Immature natural killer cell (primary cell): ENCODE measurements around the gene KLC3. TPM values are rescaled to one million over a fixed set of nuclear protein-coding genes. Genes with fewer than 3 reads are reported as not detected.
"Not testable (repeated sequence)": the region's sequence is repeated elsewhere in the genome, so short reads cannot be mapped to it uniquely, and the experiment has no call there.

Source experiments
- DNase-seq, 3 donors: peaks; one replicate each; pipeline ENCODE4 v3.0.0; 2022; ENCODE audit warnings: mixed read lengths in 1 of 3
- H3K27ac Mint-ChIP-seq, 6 donors: one replicate each; pipeline ENCODE4 v1.8.0; 2020; ENCODE audit warnings: mixed read lengths in 6 of 6, mild to moderate bottlenecking in 5 of 6, inconsistent platforms in 4 of 6, moderate library complexity in 3 of 6
- H3K27me3 Mint-ChIP-seq, 3 donors: one replicate each; pipeline ENCODE4 v1.8.0; 2020 to 2021; ENCODE audit warnings: low read depth in 3 of 3, mild to moderate bottlenecking in 3 of 3, mixed read lengths in 3 of 3, moderate library complexity in 3 of 3, inconsistent platforms in 1 of 3
- H3K36me3 Mint-ChIP-seq, 3 donors: one replicate each; pipeline ENCODE4 v1.8.0; 2020; ENCODE audit warnings: mixed read lengths in 3 of 3, inconsistent platforms in 2 of 3, mild to moderate bottlenecking in 2 of 3
- H3K4me1 Mint-ChIP-seq, 2 donors: one replicate each; pipeline ENCODE4 v1.8.0; 2020; ENCODE audit warnings: inconsistent platforms in 2 of 2, mild to moderate bottlenecking in 2 of 2, mixed read lengths in 2 of 2, moderate library complexity in 1 of 2
- H3K4me3 Mint-ChIP-seq, 5 donors: one replicate each; pipeline ENCODE4 v1.8.0; 2020; ENCODE audit warnings: mild to moderate bottlenecking in 5 of 5, mixed read lengths in 5 of 5, inconsistent platforms in 3 of 5, moderate library complexity in 3 of 5
- H3K9me3 Mint-ChIP-seq, 6 donors: one replicate each; pipeline ENCODE4 v1.8.0; 2020; ENCODE audit warnings: mild to moderate bottlenecking in 6 of 6, mixed read lengths in 6 of 6, inconsistent platforms in 4 of 6, moderate library complexity in 3 of 6
- polyA plus RNA-seq, 3 donors: library from polyadenylated mRNA; unstranded; fragments of 300-500 nt; fragmentation: Illumina TruSeq; gene quantifications; one replicate each; pipeline ENCODE4 v1.2.3, GENCODE V29; 2021

KLC3 gene
- polyA plus RNA-seq, 3 donors from 2014 or later, result not detected

DNA sequence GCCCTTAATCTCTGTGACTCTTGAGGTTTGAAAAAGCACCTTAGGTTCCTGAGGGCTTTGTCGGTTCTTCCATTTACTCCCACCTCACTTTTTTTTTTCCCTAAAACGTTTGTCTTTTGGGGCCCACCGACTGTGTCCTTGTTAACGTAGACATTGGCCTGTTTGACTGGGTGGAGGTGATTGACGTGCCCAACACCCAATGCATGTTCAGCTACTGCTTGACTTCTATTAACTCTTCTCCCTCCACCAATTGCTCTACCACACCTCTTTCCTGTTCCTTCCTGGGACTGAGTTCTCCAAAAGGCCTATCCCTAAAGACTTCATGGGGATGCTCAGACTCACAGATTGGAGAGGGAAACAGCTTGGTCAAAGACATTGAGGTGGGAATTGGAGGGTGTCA is 35.1 kb upstream of the KLC3 start:
- no peak overlapping the region for H3K4me3 Mint-ChIP-seq
- H3K27ac Mint-ChIP-seq, result peak overlapping the region in 1 of 6 donors; percentile 1
- peaks cover 0 to 2% (median 0%) of the 10 kb centered on the region in 3 donors for H3K27me3 Mint-ChIP-seq
- H3K4me1 Mint-ChIP-seq, result no peaks in the 10 kb centered on the region
- H3K9me3 Mint-ChIP-seq, result no peaks in the 10 kb centered on the region
- peaks cover 0 to 10% (median 10%) of the 10 kb centered on the region in 3 donors for H3K36me3 Mint-ChIP-seq
- no peak for DNase-seq

DNA sequence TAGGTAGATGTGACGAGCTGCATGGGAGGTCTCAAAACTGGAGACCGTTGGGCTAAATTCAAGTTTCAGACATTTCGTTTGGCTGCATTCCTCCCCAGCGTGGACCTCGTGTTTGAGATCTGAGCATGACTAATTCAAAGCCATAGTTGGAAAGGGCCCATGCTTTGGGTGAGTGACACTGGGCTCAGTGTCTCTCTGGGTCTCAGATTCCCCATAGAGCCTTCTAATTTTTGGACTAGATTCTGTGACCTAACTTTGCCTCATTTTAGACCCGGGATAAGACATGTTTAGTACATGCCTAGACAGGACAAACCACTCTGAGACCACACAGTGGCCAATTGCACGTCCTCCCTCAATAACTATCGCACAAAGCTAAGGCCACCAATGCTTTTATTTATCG is 34.5 kb upstream of the KLC3 start:
- Mint-ChIP-seq H3K4me1 (no peaks in the 10 kb centered on the region), H3K36me3 (peaks cover 0 to 10% (median 5%) of the 10 kb centered on the region in 3 donors), H3K27ac (no peak overlapping the region), H3K4me3 (no peak overlapping the region), H3K27me3 (peaks cover 0 to 2% (median 0%) of the 10 kb centered on the region in 3 donors), H3K9me3 (no peaks in the 10 kb centered on the region)
- DNase-seq, result no peak

DNA sequence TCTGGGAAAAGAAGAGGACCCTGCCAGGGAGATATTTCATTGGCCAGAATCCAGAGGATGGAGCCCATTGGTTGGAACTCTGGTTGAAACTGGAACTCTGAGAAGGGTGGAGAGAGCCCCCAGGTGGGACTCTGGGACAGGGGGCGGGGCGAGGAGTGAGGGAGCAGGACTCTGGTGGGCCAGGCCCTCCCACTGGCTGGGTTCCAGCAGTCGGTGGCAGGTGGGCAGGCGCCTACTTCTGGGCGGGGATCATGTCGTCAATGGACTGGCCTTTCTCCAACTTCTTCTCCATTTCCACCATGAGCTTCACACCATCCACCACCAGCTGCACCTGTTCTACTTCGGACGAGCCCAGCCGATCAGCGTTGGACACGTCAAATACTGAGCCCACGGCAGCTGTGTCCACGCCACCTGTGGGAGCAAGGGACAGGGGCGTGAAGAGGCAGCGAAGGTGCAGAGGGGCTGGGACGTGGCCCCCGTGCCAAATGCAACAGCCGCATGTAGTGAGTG is 34.0 kb upstream of the KLC3 start:
- Mint-ChIP-seq H3K36me3 (peaks cover 0 to 10% (median 5%) of the 10 kb centered on the region in 3 donors), H3K4me1 (no peaks in the 10 kb centered on the region), H3K27ac (no peak overlapping the region), H3K27me3 (peaks cover 0 to 2% (median 0%) of the 10 kb centered on the region in 3 donors), H3K9me3 (no peaks in the 10 kb centered on the region), H3K4me3 (no peak overlapping the region)
- DNase-seq, result no peak

DNA sequence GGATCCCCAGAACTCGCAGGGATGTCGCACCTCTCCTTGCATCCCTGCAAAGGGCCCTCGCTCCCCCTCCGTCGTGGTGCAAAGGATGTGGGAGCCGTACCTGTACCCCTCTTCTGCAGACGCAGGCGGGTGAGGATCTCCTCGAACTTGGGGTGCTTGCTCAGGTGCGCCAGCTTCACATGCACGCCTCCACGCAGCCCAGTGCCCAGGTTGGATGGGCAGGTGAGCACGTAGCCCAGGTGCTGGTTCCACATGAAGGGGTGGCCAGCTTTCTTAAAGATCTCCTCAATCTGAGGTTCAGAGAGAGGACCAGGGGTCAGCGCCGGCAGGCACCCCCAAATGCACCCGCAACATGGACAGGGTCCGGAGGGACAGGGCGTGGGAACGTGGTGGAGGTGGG is 33.2 kb upstream of the KLC3 start:
- Mint-ChIP-seq H3K9me3 (no peaks in the 10 kb centered on the region), H3K36me3 (peaks cover 0 to 7% (median 5%) of the 10 kb centered on the region in 3 donors)
- no peak for DNase-seq

DNA sequence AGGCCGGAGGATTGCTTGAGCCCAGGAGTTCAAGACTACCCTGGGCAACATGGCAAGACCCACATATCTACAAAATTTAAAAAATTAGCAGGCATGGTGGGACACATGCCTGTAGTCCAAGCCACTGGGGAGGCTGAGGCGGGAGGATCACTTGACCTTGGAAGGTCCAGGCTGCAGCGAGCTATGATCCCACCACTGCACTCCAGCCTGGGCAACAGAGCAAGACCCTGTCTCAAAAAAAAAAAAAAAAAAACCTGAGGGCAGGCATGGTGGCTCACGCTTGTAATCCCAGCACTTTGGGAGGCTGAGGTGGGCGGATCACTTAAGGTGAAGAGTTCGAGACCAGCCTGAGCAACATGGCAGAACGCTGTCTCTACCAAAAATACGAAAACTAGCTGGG is 31.2 kb upstream of the KLC3 start:
- DNase-seq, H3K27ac Mint-ChIP-seq, H3K9me3 Mint-ChIP-seq, H3K4me3 Mint-ChIP-seq, H3K4me1 Mint-ChIP-seq, H3K36me3 Mint-ChIP-seq, H3K27me3 Mint-ChIP-seq: not testable (repeated sequence)

More for the DNA sequence above, 33.2 kb upstream of the KLC3 start:
- H3K27ac Mint-ChIP-seq, result no peak overlapping the region
- no peaks in the 10 kb centered on the region for H3K4me1 Mint-ChIP-seq
- peaks cover 0 to 2% (median 0%) of the 10 kb centered on the region in 3 donors for H3K27me3 Mint-ChIP-seq
- H3K4me3 Mint-ChIP-seq, result no peak overlapping the region

DNA sequence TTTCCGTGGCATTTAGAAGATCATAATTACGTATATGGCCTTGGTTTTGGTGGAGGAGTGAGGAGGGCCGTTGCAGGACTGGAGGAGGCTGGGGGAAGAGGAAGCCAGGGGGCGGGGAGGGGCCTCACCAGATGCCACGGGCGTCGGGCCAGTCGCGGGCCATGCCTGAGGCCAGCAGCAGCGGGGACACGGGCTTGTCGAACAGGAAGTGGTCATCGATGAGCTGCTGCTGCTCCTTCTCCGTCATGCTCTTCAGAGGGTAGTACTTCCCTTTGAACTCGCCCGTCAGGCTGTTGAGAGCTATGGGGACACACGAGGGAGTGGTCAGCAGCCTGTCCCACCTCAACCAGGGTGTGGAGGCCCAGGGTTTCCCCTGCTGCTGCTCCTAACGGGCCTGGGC is 28.9 kb upstream of the KLC3 start:
- Mint-ChIP-seq H3K36me3 (no peaks in the 10 kb centered on the region), H3K9me3 (no peaks in the 10 kb centered on the region), H3K4me1 (no peaks in the 10 kb centered on the region), H3K4me3 (no peak overlapping the region), H3K27me3 (peaks cover 0 to 2% (median 1%) of the 10 kb centered on the region in 3 donors), H3K27ac (no peak overlapping the region)
- DNase-seq, result no peak

DNA sequence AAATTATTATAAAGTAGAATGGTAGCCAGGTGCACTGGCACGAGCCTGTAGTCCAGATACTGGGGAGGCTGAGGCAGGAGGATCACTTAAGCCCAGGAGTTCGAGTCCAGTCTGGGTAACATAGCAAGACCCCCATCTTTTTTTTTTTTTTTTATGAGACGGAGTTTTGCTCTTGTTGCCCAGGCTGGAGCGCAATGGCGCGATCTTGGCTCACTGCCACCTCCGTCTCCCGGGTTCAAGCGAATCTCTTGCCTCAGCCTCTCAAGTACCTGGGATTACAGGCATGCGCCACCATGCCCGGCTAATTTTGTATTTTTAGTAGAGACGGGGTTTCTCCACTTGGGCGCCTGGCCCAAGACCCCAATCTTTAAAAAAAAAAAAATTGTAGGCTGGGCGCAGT is 28.3 kb upstream of the KLC3 start:
- H3K9me3 Mint-ChIP-seq, DNase-seq, H3K36me3 Mint-ChIP-seq, H3K27ac Mint-ChIP-seq, H3K4me1 Mint-ChIP-seq, H3K27me3 Mint-ChIP-seq, H3K4me3 Mint-ChIP-seq: not testable (repeated sequence)

DNA sequence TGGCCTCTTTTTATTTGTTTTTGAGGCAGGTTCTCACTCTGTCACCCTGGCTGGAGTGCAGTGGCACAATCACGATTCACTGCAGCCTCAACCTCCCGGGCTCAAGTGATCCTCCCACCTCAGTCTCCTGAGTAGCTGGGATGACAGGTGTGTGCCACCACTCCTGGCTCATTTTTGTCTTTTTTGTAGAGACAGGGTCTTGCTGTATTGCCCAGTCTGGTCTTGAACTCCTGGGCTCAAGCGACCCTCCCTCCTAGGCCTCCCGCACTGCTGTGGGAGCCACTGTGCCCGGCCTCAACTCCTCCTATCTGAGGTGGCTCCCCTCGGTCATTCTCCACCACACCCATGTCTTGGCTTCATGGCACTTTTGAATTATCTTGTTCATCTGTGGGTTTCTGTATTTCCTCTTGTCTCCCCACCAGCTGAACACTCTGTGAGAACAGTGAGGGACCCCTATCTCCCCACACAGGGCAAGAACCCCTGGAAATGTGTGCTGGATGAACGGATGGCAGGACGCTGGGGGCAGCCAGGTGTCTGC is 25.8 kb upstream of the KLC3 start:
- Mint-ChIP-seq H3K9me3 (no peaks in the 10 kb centered on the region), H3K27me3 (peaks cover 2 to 8% (median 4%) of the 10 kb centered on the region in 3 donors), H3K4me3 (no peak overlapping the region), H3K36me3 (no peaks in the 10 kb centered on the region), H3K27ac (no peak overlapping the region), H3K4me1 (no peaks in the 10 kb centered on the region)
- no peak for DNase-seq

DNA sequence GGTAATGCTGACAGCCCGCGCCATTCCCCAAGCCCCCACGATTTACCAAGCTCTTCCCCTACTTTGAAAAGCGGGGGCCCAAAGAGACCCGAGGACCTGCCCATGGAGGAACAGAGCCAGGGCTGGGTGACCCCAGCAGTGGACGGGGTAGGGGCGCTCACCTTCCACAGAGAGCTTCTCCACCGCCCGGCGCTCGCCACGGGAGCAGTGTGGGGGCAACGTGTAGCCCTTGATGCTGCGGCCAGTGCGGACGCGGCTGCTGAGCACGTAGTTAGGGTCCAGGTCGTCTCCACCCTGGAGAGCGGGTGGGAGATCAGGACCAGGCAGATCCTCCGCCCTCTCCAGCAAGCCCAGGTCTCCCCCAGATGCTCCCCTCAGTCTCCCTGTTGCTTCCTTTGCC is 25.2 kb upstream of the KLC3 start:
- H3K27me3 Mint-ChIP-seq, result peaks cover 2 to 8% (median 4%) of the 10 kb centered on the region in 3 donors
- no peaks in the 10 kb centered on the region for H3K9me3 Mint-ChIP-seq
- H3K36me3 Mint-ChIP-seq, result no peaks in the 10 kb centered on the region
- no peak overlapping the region for H3K4me3 Mint-ChIP-seq
- no peaks in the 10 kb centered on the region for H3K4me1 Mint-ChIP-seq
- DNase-seq, result no peak
- no peak overlapping the region for H3K27ac Mint-ChIP-seq

DNA sequence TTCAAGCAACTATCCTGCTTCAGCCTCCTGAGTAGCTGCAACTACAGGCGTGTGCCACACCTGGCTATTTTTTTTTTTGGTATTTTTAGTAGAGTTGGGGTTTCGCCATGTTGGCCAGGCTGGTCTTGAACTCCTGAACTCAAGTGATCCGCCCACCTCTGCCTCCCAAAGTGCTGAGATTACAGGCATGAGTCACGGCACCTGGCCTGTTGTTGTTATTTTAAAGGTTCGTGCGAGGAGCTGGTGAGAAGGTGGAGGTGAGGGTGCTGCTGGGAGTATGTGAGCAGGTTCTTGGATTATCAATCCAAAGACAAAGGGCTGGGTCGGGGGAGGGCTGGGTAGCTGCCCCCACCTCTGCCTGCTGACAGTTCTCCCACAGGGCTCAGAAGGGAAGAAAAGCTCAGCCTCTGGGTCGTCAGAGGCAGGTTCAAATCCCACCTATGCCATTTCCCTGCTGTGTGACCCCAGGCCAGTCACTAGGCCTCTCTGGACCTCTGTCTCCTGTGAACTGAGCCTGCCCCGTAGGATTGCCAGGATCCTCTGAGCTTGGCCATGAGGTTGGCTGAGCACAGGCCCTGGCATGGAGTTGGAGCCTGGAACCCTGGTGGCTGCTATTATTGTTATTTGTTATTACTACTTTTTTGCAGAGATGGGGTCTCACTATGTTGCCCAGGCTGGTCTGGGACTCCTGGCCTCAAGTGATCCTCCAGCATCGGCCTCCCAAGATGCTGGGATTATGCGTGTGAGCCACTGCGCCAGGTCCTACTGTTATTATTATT is 19.4 kb upstream of the KLC3 start:
- H3K27me3 Mint-ChIP-seq, result peaks cover 4 to 11% (median 6%) of the 10 kb centered on the region in 3 donors
- H3K36me3 Mint-ChIP-seq, result no peaks in the 10 kb centered on the region
- no peak for DNase-seq
- H3K9me3 Mint-ChIP-seq, result no peaks in the 10 kb centered on the region
- H3K4me3 Mint-ChIP-seq, result no peak overlapping the region
- no peaks in the 10 kb centered on the region for H3K4me1 Mint-ChIP-seq
- H3K27ac Mint-ChIP-seq, result no peak overlapping the region

DNA sequence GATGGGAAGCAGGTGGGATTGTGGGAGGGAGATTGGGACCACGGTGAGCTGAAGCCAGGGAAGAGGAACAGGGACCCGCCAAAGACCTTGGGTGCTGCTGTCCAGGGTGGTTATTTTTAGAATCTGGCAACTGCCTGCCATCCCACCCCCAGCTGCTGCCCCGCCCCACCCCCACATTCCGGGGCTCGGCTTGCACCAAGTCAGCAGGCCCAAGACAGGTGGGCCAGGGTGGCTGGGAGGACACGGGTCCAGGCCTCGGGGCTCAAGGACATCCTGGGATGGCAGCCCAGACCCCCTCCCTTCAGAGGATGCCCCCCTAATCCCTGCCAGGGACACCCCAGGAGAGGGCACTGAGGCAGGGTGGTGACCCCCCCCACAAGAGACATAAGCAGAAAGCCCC is 18.7 kb upstream of the KLC3 start:
- H3K9me3 Mint-ChIP-seq, result no peaks in the 10 kb centered on the region
- H3K27me3 Mint-ChIP-seq, result peaks cover 4 to 11% (median 4%) of the 10 kb centered on the region in 3 donors
- no peak for DNase-seq

DNA sequence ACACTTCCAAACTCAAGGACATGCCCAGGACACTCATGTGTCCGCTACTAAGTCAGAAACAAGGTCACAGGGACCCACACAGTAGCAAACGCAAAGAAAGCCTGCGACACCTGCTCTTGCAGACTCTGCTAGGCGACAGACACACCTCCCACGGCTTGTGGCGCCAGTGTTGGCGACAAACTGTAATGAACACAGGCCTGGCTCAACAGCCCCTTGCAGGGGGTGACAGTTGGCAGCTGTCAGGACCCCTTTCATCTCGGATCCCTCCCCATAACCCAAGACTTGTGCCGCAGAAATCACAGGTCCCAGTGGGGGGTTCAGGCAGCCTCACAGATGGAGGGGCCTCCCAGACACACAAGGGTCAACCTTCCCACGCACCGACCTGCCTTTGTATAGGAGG is 18.2 kb upstream of the KLC3 start:
- Mint-ChIP-seq H3K27ac (no peak overlapping the region), H3K9me3 (no peaks in the 10 kb centered on the region), H3K36me3 (no peaks in the 10 kb centered on the region), H3K4me1 (no peaks in the 10 kb centered on the region), H3K4me3 (no peak overlapping the region), H3K27me3 (peaks cover 4 to 9% (median 4%) of the 10 kb centered on the region in 3 donors)
- DNase-seq, result no peak

More for the DNA sequence above, 18.7 kb upstream of the KLC3 start:
- no peaks in the 10 kb centered on the region for H3K4me1 Mint-ChIP-seq
- no peak overlapping the region for H3K27ac Mint-ChIP-seq
- H3K4me3 Mint-ChIP-seq, result no peak overlapping the region
- H3K36me3 Mint-ChIP-seq, result no peaks in the 10 kb centered on the region

DNA sequence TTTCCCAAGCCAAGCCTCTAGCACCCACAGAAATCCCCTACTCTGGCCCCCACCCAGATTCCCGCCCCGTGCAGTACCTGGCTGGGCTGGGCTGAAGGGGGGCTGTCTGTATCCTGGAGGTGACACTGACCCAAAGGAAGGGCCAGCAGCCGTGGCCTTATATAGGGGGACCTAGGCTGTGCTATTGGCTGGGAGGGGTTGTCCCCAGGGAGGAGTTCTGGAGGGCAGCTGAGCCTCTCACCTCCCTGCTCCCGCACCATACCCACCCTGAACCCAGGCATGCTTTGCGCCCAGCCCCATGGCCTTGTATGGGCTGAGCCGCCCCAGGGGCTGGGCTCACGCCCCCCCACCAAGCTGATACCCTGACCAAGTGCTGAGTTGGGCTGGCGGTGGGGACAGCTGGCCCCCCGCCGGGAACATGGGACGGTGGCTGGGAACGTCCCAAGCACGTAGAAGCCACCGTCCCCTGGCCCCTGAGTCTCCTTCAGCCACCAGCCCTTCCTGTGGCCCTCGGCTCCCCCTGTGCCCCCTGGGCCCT is 17.7 kb upstream of the KLC3 start, which contains the start of gene CKM:
TSS of gene CKM (minus strand) at position 132 of the 538 bp plus-strand sequence. CDS start 3,162 bp downstream, outside the sequence.
- no peak for DNase-seq
- H3K4me3 Mint-ChIP-seq, result no peak within 1 kb of the TSS
- H3K4me1 Mint-ChIP-seq, result no peaks in the 10 kb centered on the region
- no peaks in the 10 kb centered on the region for H3K9me3 Mint-ChIP-seq
- no peak within 1 kb of the TSS for H3K27ac Mint-ChIP-seq
- peaks cover 4 to 9% (median 4%) of the 10 kb centered on the region in 3 donors for H3K27me3 Mint-ChIP-seq
- no peaks in the 10 kb centered on the region for H3K36me3 Mint-ChIP-seq

DNA sequence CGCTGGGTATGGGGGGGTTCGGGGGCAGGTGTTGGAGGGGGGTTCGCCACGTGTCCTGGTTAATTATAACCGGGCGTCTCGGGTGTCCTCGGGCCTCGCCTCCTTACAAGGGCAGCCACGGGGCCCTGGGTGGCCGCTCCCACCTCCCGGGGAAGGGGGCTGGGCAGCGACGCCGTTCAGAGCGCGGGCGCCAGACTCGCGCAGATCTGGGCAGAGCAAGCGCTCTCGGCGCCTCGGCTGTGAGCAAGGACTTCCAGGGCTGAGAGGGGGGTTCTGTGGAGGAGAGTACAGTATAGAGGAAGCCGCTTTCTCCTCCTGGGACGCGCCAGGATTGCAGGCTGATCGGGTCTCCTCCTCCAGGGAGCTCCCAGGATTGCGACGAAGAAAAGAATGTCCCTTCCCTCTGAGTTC is 16.9 kb upstream of the KLC3 start:
- H3K27me3 Mint-ChIP-seq, result peaks cover 2 to 7% (median 4%) of the 10 kb centered on the region in 3 donors

More for the DNA sequence above, 16.9 kb upstream of the KLC3 start:
- H3K4me3 Mint-ChIP-seq, result no peak overlapping the region
- no peaks in the 10 kb centered on the region for H3K4me1 Mint-ChIP-seq
- no peaks in the 10 kb centered on the region for H3K9me3 Mint-ChIP-seq
- DNase-seq, result no peak
- no peaks in the 10 kb centered on the region for H3K36me3 Mint-ChIP-seq
- H3K27ac Mint-ChIP-seq, result no peak overlapping the region
